OCI-LY7 (cell line): ENCODE results near the gene DLGAP3.

Source experiments
- CTCF ChIP-seq: fragments of 200-600 bp; sonication (generic); conservative IDR thresholded peaks from 2 replicates; pipeline ENCODE4 v1.5.1; 2014; ENCODE audit warnings: mild to moderate bottlenecking, antibody characterized with exemption, low read length, moderate library complexity, mixed read lengths
- EZH2phosphoT487 ChIP-seq: fragments of 200-600 bp; sonication (generic); IDR thresholded peaks from 2 replicates; pipeline ENCODE4 v1.6.1; 2018; ENCODE audit warnings: low read depth, borderline replicate concordance, mild to moderate bottlenecking, mixed run types, antibody characterized with exemption, low read length, moderate library complexity, mixed read lengths

- TF ChIP-seq CTCF (no peak), EZH2phosphoT487 (no peak)
Measured at GRCh38 chr1:34906756-34907155, 22.7 kb downstream of the DLGAP3 start.
